Transverse colon (tissue), 4 donors: ENCODE measurements around the gene PLXNA3. TPM values are rescaled to one million over a fixed set of nuclear protein-coding genes. Genes with fewer than 3 reads are reported as not detected.

Experiments
- DNase-seq: peaks from one replicate; pipeline ENCODE4 v3.0.0-alpha.2; 2019
- H3K27ac ChIP-seq, 4 donors: fragments of 200-600 bp; sonication (generic); 2 replicates each; pipeline ENCODE4 v1.5.1; 2016 to 2018; ENCODE audit warnings: inconsistent platforms in 4 of 4
- H3K27me3 ChIP-seq: fragments of 200-600 bp; sonication (generic); 2 replicates; pipeline ENCODE4 v1.5.1; 2017; ENCODE audit warnings: inconsistent platforms
- H3K36me3 ChIP-seq, 4 donors: fragments of 200-600 bp; sonication (generic); 2 replicates each; pipeline ENCODE4 v1.5.1; 2017 to 2019; ENCODE audit warnings: inconsistent platforms in 4 of 4
- H3K4me1 ChIP-seq, 4 donors: fragments of 200-600 bp; sonication (generic); 2 replicates each; pipeline ENCODE4 v1.5.1; 2017 to 2020; ENCODE audit warnings: inconsistent platforms in 4 of 4
- H3K4me3 ChIP-seq, 4 donors: fragments of 200-600 bp; sonication (generic); 1 replicate in 1 of 4; 2 replicates in 3 of 4; pipeline versions ENCODE4 v1.5.1 to v1.6.1; 2017 to 2019; ENCODE audit warnings: inconsistent platforms in 4 of 4
- H3K9me3 ChIP-seq, 2 donors: fragments of 200-600 bp; sonication (generic); 2 replicates each; pipeline ENCODE4 v1.5.1; 2017 to 2019; ENCODE audit warnings: inconsistent platforms in 2 of 2
- EP300 ChIP-seq: sonication (generic); formaldehyde crosslinking; IDR thresholded peaks from one replicate; pipeline ENCODE4 v1.6.1; 2017; ENCODE audit warnings: antibody characterized with exemption, low read depth
- POLR2A ChIP-seq: fragments of 450-650 bp; IDR thresholded peaks from one replicate; pipeline ENCODE4 v1.6.1; 2016; ENCODE audit warnings: antibody characterized with exemption, mild to moderate bottlenecking, moderate library complexity
- POLR2AphosphoS5 ChIP-seq, 3 donors: sonication (generic); formaldehyde crosslinking; IDR thresholded peaks; one replicate each; pipeline ENCODE4 v1.6.1; 2016; ENCODE audit warnings: antibody characterized with exemption in 3 of 3
- WGBS, 2 donors: methylation state at CpG; one replicate each; pipeline ENCODE4 v1.1.5; 2018; ENCODE audit warnings: low coverage in 1 of 2; 5-methylcytosine and 5-hydroxymethylcytosine counted together
- in situ Hi-C, 4 donors: fragments of 200-750 bp; cut with MboI; loops; one replicate each; pipeline versions ENCODE4 v1.15.0 to v1.15.1; 2017; ENCODE audit warnings: low sequenced_read_pairs in 3 of 4, low pct_ligation_motif_present in 1 of 4, low pct_unique_long_range_greater_than_20kb in 1 of 4
- intact Hi-C: fragments of 100-400 bp; cut with DNase I; formaldehyde crosslinking; loops from one replicate; pipeline ENCODE4 v1.15.1; 2023; ENCODE audit warnings: low total_unique reads
- total RNA-seq, 4 donors: library from RNA; depleted of rRNA; stranded (reverse); fragments of >200 nt; gene quantifications; one replicate each; pipeline ENCODE4 v1.1.0, GENCODE V29; 2016
- TF ChIP-seq, protein P1 (sequence below), 5 experiments: fragments of 200-600 bp in 3 of 5; fragments of 450-650 bp in 2 of 5; sonication (generic) in 3 of 5; IDR thresholded peaks; 1 replicate in 2 of 5; 2 replicates in 3 of 5; pipeline ENCODE4 v1.5.1; 2016 to 2017; ENCODE audit warnings: antibody characterized with exemption in 5 of 5, inconsistent platforms in 3 of 5, mild to moderate bottlenecking in 2 of 5, moderate library complexity in 1 of 5

PLXNA3 gene
- total RNA-seq, 4 donors from 2014 or later = 17.3 to 128 (median 52.8) TPM

DNA sequence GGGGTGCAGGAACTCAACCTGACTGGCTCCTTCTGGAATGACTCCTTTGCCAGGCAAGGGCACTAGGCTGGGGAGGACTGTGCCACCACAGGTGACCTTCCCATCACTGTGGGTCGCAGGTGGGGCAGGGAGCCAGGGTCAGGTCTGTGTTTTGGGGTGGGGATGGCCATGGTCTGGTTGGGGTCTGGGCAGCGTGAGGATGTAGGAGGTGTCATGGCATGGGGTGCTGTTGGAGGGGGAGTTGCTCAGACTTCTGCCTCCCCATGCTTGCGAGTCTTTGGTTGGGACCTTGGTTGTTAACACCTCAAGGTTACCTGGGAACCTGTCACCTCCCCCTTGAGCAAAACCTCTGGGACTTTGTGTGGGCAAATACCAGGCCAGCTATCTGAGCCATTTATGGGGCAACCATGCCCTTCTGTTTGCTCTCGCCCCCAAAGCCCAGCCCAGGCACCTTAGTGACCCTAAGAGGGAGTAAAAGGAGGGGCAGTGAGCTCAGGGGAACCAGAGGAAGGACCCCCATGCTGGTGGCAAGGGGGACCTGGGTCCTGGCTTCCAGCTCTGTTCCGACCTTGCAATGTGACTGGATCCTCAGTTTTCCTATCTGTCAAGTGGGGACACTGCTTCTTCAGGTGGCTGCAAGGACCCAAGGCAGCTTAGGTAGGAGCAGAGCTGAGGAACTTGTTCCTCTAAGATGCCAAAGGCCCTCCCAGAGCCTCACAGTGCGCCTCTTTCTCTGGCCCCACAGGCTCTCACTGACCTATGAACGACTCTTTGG lies 23.5 kb upstream of the PLXNA3 start:
- Histone ChIP-seq H3K4me3 (no peak overlapping the region), H3K36me3 (no peaks in the 10 kb centered on the region), H3K27ac (no peak overlapping the region), H3K9me3 (no peaks in the 10 kb centered on the region), H3K27me3 (no peaks in the 10 kb centered on the region), H3K4me1 (peaks cover 3 to 22% (median 5%) of the 10 kb centered on the region in 4 donors)
- in situ Hi-C loops (no loop called here), intact Hi-C loops (no loop called here)
- 81% methylated on average over 7 of the region's 7 CpGs; no CpG with 5 or more reads in 1 of the 2 donors for WGBS, 2 donors
- TF ChIP-seq, protein P1, sequence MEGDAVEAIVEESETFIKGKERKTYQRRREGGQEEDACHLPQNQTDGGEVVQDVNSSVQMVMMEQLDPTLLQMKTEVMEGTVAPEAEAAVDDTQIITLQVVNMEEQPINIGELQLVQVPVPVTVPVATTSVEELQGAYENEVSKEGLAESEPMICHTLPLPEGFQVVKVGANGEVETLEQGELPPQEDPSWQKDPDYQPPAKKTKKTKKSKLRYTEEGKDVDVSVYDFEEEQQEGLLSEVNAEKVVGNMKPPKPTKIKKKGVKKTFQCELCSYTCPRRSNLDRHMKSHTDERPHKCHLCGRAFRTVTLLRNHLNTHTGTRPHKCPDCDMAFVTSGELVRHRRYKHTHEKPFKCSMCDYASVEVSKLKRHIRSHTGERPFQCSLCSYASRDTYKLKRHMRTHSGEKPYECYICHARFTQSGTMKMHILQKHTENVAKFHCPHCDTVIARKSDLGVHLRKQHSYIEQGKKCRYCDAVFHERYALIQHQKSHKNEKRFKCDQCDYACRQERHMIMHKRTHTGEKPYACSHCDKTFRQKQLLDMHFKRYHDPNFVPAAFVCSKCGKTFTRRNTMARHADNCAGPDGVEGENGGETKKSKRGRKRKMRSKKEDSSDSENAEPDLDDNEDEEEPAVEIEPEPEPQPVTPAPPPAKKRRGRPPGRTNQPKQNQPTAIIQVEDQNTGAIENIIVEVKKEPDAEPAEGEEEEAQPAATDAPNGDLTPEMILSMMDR (IDR thresholded peaks at IDR 0.05) = no peak
- TF ChIP-seq POLR2A (no peak), POLR2AphosphoS5 (IDR thresholded peaks at IDR 0.05) (no peak), EP300 (no peak)
- no peak for DNase-seq

DNA sequence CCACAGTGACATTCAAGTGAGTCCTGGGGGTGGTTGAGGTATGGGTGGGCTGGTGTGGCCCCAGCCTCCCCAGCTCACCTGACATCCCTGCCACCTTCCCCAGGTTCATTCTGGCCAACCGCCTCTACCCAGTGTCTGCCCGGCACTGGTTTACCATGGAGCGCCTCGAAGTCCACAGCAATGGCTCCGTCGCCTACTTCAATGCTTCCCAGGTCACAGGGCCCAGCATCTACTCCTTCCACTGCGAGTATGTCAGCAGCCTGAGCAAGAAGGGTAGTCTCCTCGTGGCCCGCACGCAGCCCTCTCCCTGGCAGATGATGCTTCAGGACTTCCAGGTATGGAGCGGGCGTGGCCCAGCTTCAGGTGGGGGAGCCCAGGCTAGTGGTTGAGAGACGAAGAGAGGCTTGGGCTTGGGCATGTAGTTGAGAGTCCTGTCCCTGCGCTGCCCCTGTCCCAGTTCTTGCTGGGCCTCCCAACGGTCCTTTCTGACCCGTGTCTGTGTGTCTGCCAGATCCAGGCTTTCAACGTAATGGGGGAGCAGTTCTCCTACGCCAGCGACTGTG lies 22.8 kb upstream of the PLXNA3 start:
- Histone ChIP-seq H3K4me1 (peaks cover 3 to 16% (median 5%) of the 10 kb centered on the region in 4 donors), H3K4me3 (no peak overlapping the region), H3K9me3 (no peaks in the 10 kb centered on the region), H3K36me3 (no peaks in the 10 kb centered on the region), H3K27me3 (no peaks in the 10 kb centered on the region), H3K27ac (no peak overlapping the region)
- TF ChIP-seq, protein P1 (IDR thresholded peaks at IDR 0.05) = no peak
- no peak for TF ChIP-seq POLR2A
- TF ChIP-seq EP300 = no peak
- TF ChIP-seq POLR2AphosphoS5 (IDR thresholded peaks at IDR 0.05) = no peak
- intact Hi-C loops (no loop called here), in situ Hi-C loops (no loop called here)
- no peak for DNase-seq
- 88% methylated on average over 19 of the region's 19 CpGs; no CpG with 5 or more reads in 1 of the 2 donors for WGBS, 2 donors

DNA sequence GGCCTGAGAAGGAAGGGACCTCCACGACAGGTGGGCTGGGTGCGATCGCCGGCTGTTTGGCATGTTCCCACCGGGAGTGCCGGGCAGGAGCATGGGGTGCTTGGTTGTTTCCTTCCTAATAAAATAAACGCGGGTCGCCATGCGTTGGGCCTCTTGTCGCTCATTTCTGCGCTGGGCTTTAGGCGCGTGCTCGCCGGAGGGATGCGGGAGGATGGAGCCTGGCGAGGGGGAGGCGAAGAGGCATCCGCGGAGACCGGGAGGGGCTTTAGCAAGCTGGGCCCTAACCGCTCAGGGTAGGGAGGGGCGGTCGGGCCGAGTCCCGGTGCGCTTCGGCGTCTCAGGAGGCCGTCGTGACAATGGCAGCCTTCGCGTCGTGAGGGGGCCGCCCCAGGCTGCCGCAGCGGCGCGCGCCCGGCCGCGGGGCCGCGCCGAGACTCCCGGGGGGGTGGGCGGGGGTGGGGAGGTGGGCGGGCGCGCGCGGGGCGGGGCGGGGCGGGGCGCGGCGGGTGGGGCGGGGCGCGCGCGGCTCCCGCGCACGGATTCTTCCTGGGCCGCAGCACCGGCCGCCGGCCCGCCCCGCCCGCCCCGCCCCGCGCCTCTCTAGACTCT lies 21.6 kb upstream of the PLXNA3 start:
- intact Hi-C loops (no loop called here), in situ Hi-C loops (no loop called here)
- no peaks in the 10 kb centered on the region for H3K27me3 ChIP-seq
- peak overlapping the region in 3 of 4 donors; percentile 56 to 86 (median 75) for H3K4me3 ChIP-seq
- no peaks in the 10 kb centered on the region for H3K9me3 ChIP-seq
- no peaks in the 10 kb centered on the region for H3K36me3 ChIP-seq
- 73% methylated on average over 34 of the region's 78 CpGs; no CpG with 5 or more reads in 1 of the 2 donors for WGBS, 2 donors
- TF ChIP-seq POLR2AphosphoS5 (IDR thresholded peaks at IDR 0.05) (no peak), EP300 (no peak), POLR2A (no peak)
- TF ChIP-seq, protein P1 (IDR thresholded peaks at IDR 0.05) = no peak
- peak overlapping the region; percentile 82 to 92 (median 88) for H3K27ac ChIP-seq
- peak; percentile 29 for DNase-seq
- peaks cover 3 to 16% (median 5%) of the 10 kb centered on the region in 4 donors for H3K4me1 ChIP-seq
